Measurements from ENCODE around the gene HSP90B1. TPM values are rescaled to one million over a fixed set of nuclear protein-coding genes. Genes with fewer than 3 reads are reported as not detected.

The HSP90B1 gene
- total and polyA plus RNA-seq, 2 of the 13 experiments (the other 11 are each of a cell fraction or from before 2014, with no cell fraction given) = 800 to 954 TPM

DNA sequence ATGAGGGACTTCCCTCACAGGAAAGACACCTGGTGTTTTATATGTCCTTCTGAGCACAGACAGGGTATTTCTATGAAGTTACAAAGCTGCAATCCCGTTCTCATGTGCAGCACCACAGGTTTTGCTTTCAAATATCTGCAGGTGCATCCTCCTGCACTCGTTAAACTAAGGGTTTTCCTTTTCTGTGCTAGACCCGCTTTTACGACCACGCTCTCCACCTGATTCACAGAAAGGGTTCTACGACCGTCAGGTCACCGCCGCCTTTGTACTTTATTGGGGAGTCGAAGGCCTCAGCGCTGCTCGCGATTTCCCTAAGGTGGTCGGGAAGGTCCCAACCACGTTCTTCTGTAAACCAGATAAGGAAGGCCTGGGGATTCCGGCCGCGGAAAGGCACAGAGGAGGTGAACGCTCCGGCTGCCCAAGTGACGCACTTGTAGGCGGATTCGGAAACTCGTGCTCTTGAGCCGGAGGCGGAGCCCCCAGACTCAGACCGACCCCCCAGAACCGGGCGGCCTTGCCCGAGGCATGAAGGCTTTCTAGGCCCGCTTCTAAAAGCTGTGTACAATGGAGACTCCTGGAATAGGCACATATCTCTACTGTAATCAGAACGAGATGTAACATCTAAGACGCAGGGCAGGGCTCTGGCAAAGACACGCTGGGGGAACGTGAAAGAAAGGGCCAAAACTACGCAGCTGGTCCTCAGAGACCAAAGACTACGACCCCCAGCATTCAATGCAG is 995 bp upstream of the HSP90B1 start (continued):
- TF ChIP-seq MIER3 (CRISPR knock-in tag; IDR thresholded peaks at IDR 0.05; ENCODE audit: borderline replicate concordance) = no peak
- peak; percentile 28; the same call in 1 of the 2 replicates for TF ChIP-seq ZMAT3 (CRISPR knock-in tag; conservative IDR thresholded peaks at IDR 0.05)
- TF ChIP-seq PHF20 (CRISPR knock-in tag; IDR thresholded peaks at IDR 0.05) = peak; percentile 55
- TF ChIP-seq FOXO1 (CRISPR knock-in tag; IDR thresholded peaks at IDR 0.05) = no peak
- TF ChIP-seq ZNF547 (CRISPR knock-in tag; IDR thresholded peaks at IDR 0.05) = no peak
- no peak for TF ChIP-seq MYNN (CRISPR knock-in tag; IDR thresholded peaks at IDR 0.05; ENCODE audit: low read depth)
- TF ChIP-seq, protein P1, sequence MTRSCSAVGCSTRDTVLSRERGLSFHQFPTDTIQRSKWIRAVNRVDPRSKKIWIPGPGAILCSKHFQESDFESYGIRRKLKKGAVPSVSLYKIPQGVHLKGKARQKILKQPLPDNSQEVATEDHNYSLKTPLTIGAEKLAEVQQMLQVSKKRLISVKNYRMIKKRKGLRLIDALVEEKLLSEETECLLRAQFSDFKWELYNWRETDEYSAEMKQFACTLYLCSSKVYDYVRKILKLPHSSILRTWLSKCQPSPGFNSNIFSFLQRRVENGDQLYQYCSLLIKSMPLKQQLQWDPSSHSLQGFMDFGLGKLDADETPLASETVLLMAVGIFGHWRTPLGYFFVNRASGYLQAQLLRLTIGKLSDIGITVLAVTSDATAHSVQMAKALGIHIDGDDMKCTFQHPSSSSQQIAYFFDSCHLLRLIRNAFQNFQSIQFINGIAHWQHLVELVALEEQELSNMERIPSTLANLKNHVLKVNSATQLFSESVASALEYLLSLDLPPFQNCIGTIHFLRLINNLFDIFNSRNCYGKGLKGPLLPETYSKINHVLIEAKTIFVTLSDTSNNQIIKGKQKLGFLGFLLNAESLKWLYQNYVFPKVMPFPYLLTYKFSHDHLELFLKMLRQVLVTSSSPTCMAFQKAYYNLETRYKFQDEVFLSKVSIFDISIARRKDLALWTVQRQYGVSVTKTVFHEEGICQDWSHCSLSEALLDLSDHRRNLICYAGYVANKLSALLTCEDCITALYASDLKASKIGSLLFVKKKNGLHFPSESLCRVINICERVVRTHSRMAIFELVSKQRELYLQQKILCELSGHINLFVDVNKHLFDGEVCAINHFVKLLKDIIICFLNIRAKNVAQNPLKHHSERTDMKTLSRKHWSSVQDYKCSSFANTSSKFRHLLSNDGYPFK (CRISPR knock-in tag; IDR thresholded peaks at IDR 0.05; ENCODE audit: borderline replicate concordance) = no peak; the same call in 1 of the 2 replicates
- TF ChIP-seq ZNF317 (CRISPR knock-in tag; IDR thresholded peaks at IDR 0.05) = no peak
- no peak for TF ChIP-seq ZNF232 (CRISPR knock-in tag; IDR thresholded peaks at IDR 0.05; ENCODE audit: borderline replicate concordance)
- no peak for TF ChIP-seq ZNF883 (CRISPR knock-in tag; IDR thresholded peaks at IDR 0.05; ENCODE audit: not compliant biosample characterization)
- TF ChIP-seq NR3C1 (CRISPR knock-in tag; IDR thresholded peaks at IDR 0.05) = no peak
- no peak for TF ChIP-seq ATF6 (CRISPR knock-in tag; conservative IDR thresholded peaks at IDR 0.05)
- no peak for TF ChIP-seq GTF2F1 (IDR thresholded peaks at IDR 0.05; ENCODE audit: low read length)
- TF ChIP-seq ZNF282 (IDR thresholded peaks at IDR 0.05; ENCODE audit: partially characterized antibody) = no peak
- 0 out of 2 replicates have a peak, but pooled peaks have one; percentile 40 for TF ChIP-seq ZNF790 (CRISPR knock-in tag; IDR thresholded peaks at IDR 0.05; ENCODE audit: borderline replicate concordance)
- no peak for TF ChIP-seq PCBP1 (IDR thresholded peaks at IDR 0.05; ENCODE audit: borderline replicate concordance, low read depth, low read length)
- TF ChIP-seq ZNF549 (CRISPR knock-in tag; IDR thresholded peaks at IDR 0.05) = no peak
- TF ChIP-seq ZNF557 (CRISPR knock-in tag; IDR thresholded peaks at IDR 0.05) = peak; percentile 54; the same call in 1 of the 2 replicates
- TF ChIP-seq GABPA (IDR thresholded peaks at IDR 0.05; ENCODE audit: low read depth, low read length) = no peak
- no peak for TF ChIP-seq GABPA (CRISPR knock-in tag; IDR thresholded peaks at IDR 0.05; ENCODE audit: low read depth)
- no peak for TF ChIP-seq MIER2 (CRISPR knock-in tag; IDR thresholded peaks at IDR 0.05)
- TF ChIP-seq, protein P2, sequence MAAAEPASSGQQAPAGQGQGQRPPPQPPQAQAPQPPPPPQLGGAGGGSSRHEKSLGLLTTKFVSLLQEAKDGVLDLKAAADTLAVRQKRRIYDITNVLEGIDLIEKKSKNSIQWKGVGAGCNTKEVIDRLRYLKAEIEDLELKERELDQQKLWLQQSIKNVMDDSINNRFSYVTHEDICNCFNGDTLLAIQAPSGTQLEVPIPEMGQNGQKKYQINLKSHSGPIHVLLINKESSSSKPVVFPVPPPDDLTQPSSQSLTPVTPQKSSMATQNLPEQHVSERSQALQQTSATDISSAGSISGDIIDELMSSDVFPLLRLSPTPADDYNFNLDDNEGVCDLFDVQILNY (CRISPR knock-in tag; conservative IDR thresholded peaks at IDR 0.05) = no peak
- TF ChIP-seq NCOA1 (CRISPR knock-in tag; IDR thresholded peaks at IDR 0.05) = no peak
- no peak for TF ChIP-seq ZFAT (CRISPR knock-in tag; conservative IDR thresholded peaks at IDR 0.05)
- peak; percentile 81 for TF ChIP-seq SRSF1 (optimal IDR thresholded peaks at IDR 0.05; ENCODE audit: low read depth, low read length)
- TF ChIP-seq ISL2 (CRISPR knock-in tag; IDR thresholded peaks at IDR 0.05) = no peak
- TF ChIP-seq ARID2 (CRISPR knock-in tag; IDR thresholded peaks at IDR 0.05; ENCODE audit: borderline replicate concordance) = no peak
- TF ChIP-seq JARID2 (CRISPR knock-in tag; IDR thresholded peaks at IDR 0.05; ENCODE audit: insufficient replicate concordance) = no peak
